GM12878 (cell line): ENCODE measurements around the gene USP36.

Source experiments
- CHD2 ChIP-seq: IDR thresholded peaks from 2 replicates; pipeline ENCODE4 v1.6.1; 2011; ENCODE audit warnings: low read depth, low read length, improper control_type of control experiment, borderline replicate concordance
- ESRRA ChIP-seq: IDR thresholded peaks from 2 replicates; pipeline ENCODE4 v1.6.1; 2012; ENCODE audit warnings: mild to moderate bottlenecking, low read length, improper control_type of control experiment
- FOS ChIP-seq: IDR thresholded peaks from 3 replicates; pipeline ENCODE4 v1.6.1; 2011; ENCODE audit warnings: borderline replicate concordance; ENCODE audit not compliant: insufficient read length; ENCODE audit errors: extremely low read depth
- POLR2A ChIP-seq: IDR thresholded peaks from 2 replicates; pipeline ENCODE4 v1.6.1; 2011; ENCODE audit warnings: low read depth, mild to moderate bottlenecking, low read length
- POLR2AphosphoS5 ChIP-seq: IDR thresholded peaks from 2 replicates; pipeline ENCODE4 v1.6.1; 2011; ENCODE audit warnings: mild to moderate bottlenecking, low read length, inconsistent platforms

DNA sequence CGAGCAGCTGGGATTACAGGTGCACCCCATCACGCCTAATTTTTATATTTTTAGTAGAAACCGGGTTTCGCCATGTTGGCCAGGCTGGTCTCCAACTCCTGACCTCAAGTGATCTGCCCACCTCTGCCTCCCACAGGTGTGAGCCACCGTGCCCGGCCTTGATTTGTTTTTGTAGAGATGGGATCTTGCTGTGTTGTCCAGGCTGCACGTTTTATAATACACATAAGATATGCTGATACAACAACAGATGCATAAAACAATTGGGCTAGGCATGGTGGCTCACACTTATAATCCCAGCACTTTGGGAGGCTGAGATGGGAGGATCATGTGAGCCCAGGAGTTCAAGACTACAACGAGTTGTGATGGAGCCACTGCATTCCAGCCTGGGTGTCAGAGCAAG lies 6.0 kb downstream of the USP36 start:
- TF ChIP-seq POLR2A, result no peak
- no peak for TF ChIP-seq CHD2
- TF ChIP-seq ESRRA, result no peak
- TF ChIP-seq FOS, result no peak
- no peak for TF ChIP-seq POLR2AphosphoS5
